ENCODE measurements around the gene RXYLT1.

DNA sequence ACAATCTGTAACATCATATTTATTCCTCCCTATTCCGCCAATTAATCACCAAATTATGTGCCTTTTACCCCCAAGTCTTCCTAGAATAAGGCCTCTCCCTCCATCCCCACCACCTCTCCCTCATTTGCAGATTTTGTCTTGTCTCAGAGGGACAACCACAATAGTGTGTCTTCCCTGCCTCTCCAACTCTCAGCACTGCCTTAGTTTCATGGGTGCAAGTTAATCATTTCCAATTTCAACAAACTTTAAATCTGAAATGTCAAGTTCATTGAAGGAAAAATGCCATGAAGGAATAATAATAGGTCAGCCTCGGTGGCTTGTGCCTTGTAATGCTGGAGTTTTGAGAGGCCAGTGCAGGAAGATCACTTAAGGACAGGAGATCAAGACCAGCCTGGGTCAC is 31.6 kb downstream of the RXYLT1 start:
- TF ChIP-seq, protein P1, sequence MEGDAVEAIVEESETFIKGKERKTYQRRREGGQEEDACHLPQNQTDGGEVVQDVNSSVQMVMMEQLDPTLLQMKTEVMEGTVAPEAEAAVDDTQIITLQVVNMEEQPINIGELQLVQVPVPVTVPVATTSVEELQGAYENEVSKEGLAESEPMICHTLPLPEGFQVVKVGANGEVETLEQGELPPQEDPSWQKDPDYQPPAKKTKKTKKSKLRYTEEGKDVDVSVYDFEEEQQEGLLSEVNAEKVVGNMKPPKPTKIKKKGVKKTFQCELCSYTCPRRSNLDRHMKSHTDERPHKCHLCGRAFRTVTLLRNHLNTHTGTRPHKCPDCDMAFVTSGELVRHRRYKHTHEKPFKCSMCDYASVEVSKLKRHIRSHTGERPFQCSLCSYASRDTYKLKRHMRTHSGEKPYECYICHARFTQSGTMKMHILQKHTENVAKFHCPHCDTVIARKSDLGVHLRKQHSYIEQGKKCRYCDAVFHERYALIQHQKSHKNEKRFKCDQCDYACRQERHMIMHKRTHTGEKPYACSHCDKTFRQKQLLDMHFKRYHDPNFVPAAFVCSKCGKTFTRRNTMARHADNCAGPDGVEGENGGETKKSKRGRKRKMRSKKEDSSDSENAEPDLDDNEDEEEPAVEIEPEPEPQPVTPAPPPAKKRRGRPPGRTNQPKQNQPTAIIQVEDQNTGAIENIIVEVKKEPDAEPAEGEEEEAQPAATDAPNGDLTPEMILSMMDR (IDR thresholded peaks at IDR 0.05; ENCODE audit: insufficient read depth, low read length, poor library complexity, severe bottlenecking), result no peak
- no peak for TF ChIP-seq EZH2phosphoT487 (conservative IDR thresholded peaks at IDR 0.05; ENCODE audit: low read length)
